WTC11 (cell line): ENCODE results near the gene PDZRN4. TPM values are rescaled to one million over a fixed set of nuclear protein-coding genes. Genes with fewer than 3 reads are reported as not detected.

Experiments used
- ATAC-seq: fragments of 200-7000 bp; cut with Tn5 transposase; 2 replicates; pipeline ENCODE4 v1.10.0; 2021; ENCODE audit warnings: mild to moderate bottlenecking, moderate library complexity
- CTCF ChIA-PET: fragments of 300-600 bp; sonication (Branson Sonifier 250); formaldehyde crosslinking; loops from one replicate; lab custom pipeline; 2021; ENCODE audit warnings: antibody characterized with exemption; lab: Charles Lee
- POLR2A ChIA-PET: fragments of 350-600 bp; sonication (Branson Sonifier 250); formaldehyde crosslinking; loops from one replicate; lab custom pipeline; 2021; ENCODE audit warnings: antibody characterized with exemption; lab: Charles Lee
- DNase-seq: peaks from one replicate; pipeline ENCODE4 v3.0.0; 2021; ENCODE audit warnings: low spot score
- H3K27ac Mint-ChIP-seq: 2 replicates; pipeline ENCODE4 v1.8.0; 2021; ENCODE audit warnings: mixed read lengths
- H3K27me3 Mint-ChIP-seq: 2 replicates; pipeline ENCODE4 v1.8.0; 2021; ENCODE audit warnings: low read depth, mild to moderate bottlenecking, moderate library complexity, mixed read lengths
- H3K36me3 Mint-ChIP-seq: 2 replicates; pipeline ENCODE4 v1.8.0; 2021; ENCODE audit warnings: mixed read lengths
- H3K4me1 Mint-ChIP-seq: 2 replicates; pipeline ENCODE4 v1.8.0; 2022; ENCODE audit warnings: mixed read lengths
- H3K4me3 Mint-ChIP-seq: 2 replicates; pipeline ENCODE4 v1.8.0; 2021; ENCODE audit warnings: mild to moderate bottlenecking, moderate library complexity, mixed read lengths
- H3K9me3 Mint-ChIP-seq: 2 replicates; pipeline ENCODE4 v1.8.0; 2021; ENCODE audit warnings: mixed read lengths
- AFF4 ChIP-seq: sonication (generic); formaldehyde crosslinking; IDR thresholded peaks from 2 replicates; pipeline ENCODE4 v1.8.1; 2023; ENCODE audit warnings: mild to moderate bottlenecking, missing genetic modification reagents, borderline replicate concordance
- ATF2 ChIP-seq: sonication (generic); formaldehyde crosslinking; IDR thresholded peaks from 2 replicates; pipeline ENCODE4 v1.8.1; 2022; ENCODE audit warnings: low read depth, missing genetic modification reagents, borderline replicate concordance
- CBFB ChIP-seq: sonication (generic); formaldehyde crosslinking; IDR thresholded peaks from 2 replicates; pipeline ENCODE4 v1.8.1; 2022; ENCODE audit warnings: mild to moderate bottlenecking, low read depth, missing genetic modification reagents
- CDX4 ChIP-seq: fragments of 250-450 bp; sonication (Bioruptor Pico); IDR thresholded peaks from 2 replicates; pipeline ENCODE4 v1.9.0; 2021; ENCODE audit warnings: moderate library complexity, mild to moderate bottlenecking, inconsistent platforms, borderline replicate concordance
- CTCF ChIP-seq: fragments of 200-600 bp; IDR thresholded peaks from 2 replicates; pipeline ENCODE4 v1.8.0; 2022; ENCODE audit warnings: antibody characterized with exemption
- IRF2 ChIP-seq: sonication (generic); formaldehyde crosslinking; IDR thresholded peaks from 2 replicates; pipeline ENCODE4 v1.8.0; 2022; ENCODE audit warnings: low read depth, missing genetic modification reagents, borderline replicate concordance
- JUN ChIP-seq: sonication (generic); formaldehyde crosslinking; IDR thresholded peaks from 2 replicates; pipeline ENCODE4 v1.8.0; 2023; ENCODE audit warnings: mild to moderate bottlenecking, missing genetic modification reagents
- MXD4 ChIP-seq: fragments of 250-450 bp; sonication (Bioruptor Pico); IDR thresholded peaks from 2 replicates; pipeline ENCODE4 v1.8.0; 2021; ENCODE audit warnings: mild to moderate bottlenecking, moderate library complexity, borderline replicate concordance
- MYBL2 ChIP-seq: sonication (generic); formaldehyde crosslinking; IDR thresholded peaks from 2 replicates; pipeline ENCODE4 v1.8.1; 2023; ENCODE audit warnings: mild to moderate bottlenecking, moderate library complexity, missing genetic modification reagents
- NFYB ChIP-seq: sonication (generic); formaldehyde crosslinking; conservative IDR thresholded peaks from 2 replicates; pipeline ENCODE4 v1.8.0; 2022; ENCODE audit warnings: low read depth, missing genetic modification reagents
- OVOL2 ChIP-seq: fragments of 250-450 bp; sonication (Bioruptor Pico); IDR thresholded peaks from 2 replicates; pipeline ENCODE4 v1.9.0; 2021; ENCODE audit warnings: mild to moderate bottlenecking, borderline replicate concordance
- PRRX2 ChIP-seq: fragments of 250-450 bp; sonication (Bioruptor Pico); IDR thresholded peaks from 2 replicates; pipeline ENCODE4 v1.8.0; 2021; ENCODE audit warnings: mild to moderate bottlenecking
- TEAD1 ChIP-seq: sonication (generic); formaldehyde crosslinking; IDR thresholded peaks from 2 replicates; pipeline ENCODE4 v1.8.0; 2022; ENCODE audit warnings: mild to moderate bottlenecking, missing genetic modification reagents
- ZBTB43 ChIP-seq: sonication (generic); formaldehyde crosslinking; IDR thresholded peaks from 2 replicates; pipeline ENCODE4 v1.8.1; 2023; ENCODE audit warnings: mild to moderate bottlenecking, missing genetic modification reagents
- ZMAT4 ChIP-seq: fragments of 250-450 bp; sonication (Bioruptor Pico); IDR thresholded peaks from 2 replicates; pipeline ENCODE4 v1.9.0; 2021; ENCODE audit warnings: mild to moderate bottlenecking
- ZNF219 ChIP-seq: sonication (generic); formaldehyde crosslinking; IDR thresholded peaks from 2 replicates; pipeline ENCODE4 v1.8.0; 2023; ENCODE audit warnings: missing genetic modification reagents, mild to moderate bottlenecking, borderline replicate concordance
- ZNF232 ChIP-seq: sonication (generic); formaldehyde crosslinking; IDR thresholded peaks from 2 replicates; pipeline ENCODE4 v1.8.0; 2022; ENCODE audit warnings: mild to moderate bottlenecking, missing genetic modification reagents
- ZNF512 ChIP-seq: sonication (generic); formaldehyde crosslinking; IDR thresholded peaks from 2 replicates; pipeline ENCODE4 v1.8.1; 2022; ENCODE audit warnings: missing genetic modification reagents, borderline replicate concordance
- total RNA-seq: library from RNA; stranded (reverse); gene quantifications from 3 replicates; pipeline ENCODE4 v1.2.3, GENCODE V29; 2021

Gene PDZRN4
- total RNA-seq, 1 experiment from 2014 or later: 0.09 TPM

- no peak overlapping the region for H3K4me3 Mint-ChIP-seq
- TF ChIP-seq IRF2 (CRISPR knock-in tag) (no peak), CBFB (CRISPR knock-in tag) (no peak), ZNF232 (CRISPR knock-in tag) (no peak), ATF2 (CRISPR knock-in tag) (no peak), ZBTB43 (no peak), MXD4 (CRISPR knock-in tag) (no peak), CTCF (no peak), TEAD1 (no peak), OVOL2 (CRISPR knock-in tag) (no peak)
- H3K9me3 Mint-ChIP-seq: no peaks in the 10 kb centered on the region
- H3K4me1 Mint-ChIP-seq: peaks cover 13% of the 10 kb centered on the region
- ChIA-PET CTCF (no interaction called here), POLR2A (no interaction called here)
- H3K27me3 Mint-ChIP-seq: no peaks in the 10 kb centered on the region
- no peak for ATAC-seq
- no peaks in the 10 kb centered on the region for H3K36me3 Mint-ChIP-seq
- no peak overlapping the region for H3K27ac Mint-ChIP-seq
- DNase-seq: no peak
Measured at GRCh38 chr12:41443690-41444089, 255.6 kb downstream of the PDZRN4 start.

- DNase-seq: peak; percentile 13
- peaks cover 16% of the 10 kb centered on the region for H3K4me1 Mint-ChIP-seq
- ATAC-seq: peak; percentile 65
- H3K36me3 Mint-ChIP-seq: no peaks in the 10 kb centered on the region
- H3K27ac Mint-ChIP-seq: 0 out of 2 replicates have a peak overlapping the region, but pooled peaks have one; percentile 52
- H3K9me3 Mint-ChIP-seq: peaks cover 3% of the 10 kb centered on the region; the same call in 1 of the 2 replicates
- CTCF ChIA-PET: no interaction called here
- H3K27me3 Mint-ChIP-seq: no peaks in the 10 kb centered on the region; the same call in 1 of the 2 replicates
- POLR2A ChIA-PET: no interaction called here
- H3K4me3 Mint-ChIP-seq: no peak overlapping the region
- TF ChIP-seq ZMAT4 (no peak), ZBTB43 (no peak), ZNF219 (CRISPR knock-in tag) (no peak), MYBL2 (no peak), PRRX2 (CRISPR knock-in tag) (no peak), ZNF512 (CRISPR knock-in tag) (no peak), AFF4 (CRISPR knock-in tag) (no peak), NFYB (CRISPR knock-in tag) (no peak), JUN (CRISPR knock-in tag) (no peak), CDX4 (CRISPR knock-in tag) (no peak)
Measured at GRCh38 chr12:41452838-41453407, 264.8 kb downstream of the PDZRN4 start.
